HG03432 (cell line): ENCODE data around the gene GOPC.

Experiments used
- ATAC-seq: cut with Tn5 transposase; IDR thresholded peaks from one replicate; pipeline ENCODE4 v1.9.1; 2021; ENCODE audit warnings: mild to moderate bottlenecking, moderate library complexity; ENCODE audit not compliant: unreplicated experiment

Gene GOPC

GRCh38 chr6:117550078-117550600 lies 52.2 kb downstream of the GOPC start:
- ATAC-seq: no peak

GRCh38 chr6:117549611-117550010 lies 52.7 kb downstream of the GOPC start:
- ATAC-seq: no peak

- no peak for ATAC-seq
These were observed 53.5 kb downstream of the GOPC start for GRCh38 chr6:117548797-117549301.

- ATAC-seq: peak; percentile 64
These were observed 54.4 kb downstream of the GOPC start for GRCh38 chr6:117547688-117548621.

GRCh38 chr6:117546674-117547073 lies 55.6 kb downstream of the GOPC start:
- ATAC-seq: no peak

- no peak for ATAC-seq
These were observed 57.1 kb downstream of the GOPC start for GRCh38 chr6:117545161-117545595.

DNA sequence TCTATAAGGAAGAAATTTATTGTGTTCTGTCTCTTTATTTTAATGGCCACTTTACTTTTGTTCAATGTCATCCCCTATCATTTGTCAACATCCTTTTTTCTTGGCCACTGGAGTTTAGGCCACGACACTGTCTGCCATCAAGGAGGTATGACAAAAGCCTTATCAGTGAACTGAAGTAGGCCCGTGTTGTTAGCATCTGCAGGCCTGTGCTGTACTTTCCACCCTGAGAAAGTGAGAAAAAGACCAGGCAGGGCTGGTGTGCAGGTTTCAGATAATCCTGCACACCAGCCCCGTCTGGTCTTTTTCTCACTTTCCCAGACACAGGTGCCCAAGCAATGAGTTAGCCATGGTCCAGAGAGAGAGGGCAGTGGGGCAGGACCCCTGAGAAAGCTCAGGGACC lies 57.6 kb downstream of the GOPC start:
- ATAC-seq: no peak

DNA sequence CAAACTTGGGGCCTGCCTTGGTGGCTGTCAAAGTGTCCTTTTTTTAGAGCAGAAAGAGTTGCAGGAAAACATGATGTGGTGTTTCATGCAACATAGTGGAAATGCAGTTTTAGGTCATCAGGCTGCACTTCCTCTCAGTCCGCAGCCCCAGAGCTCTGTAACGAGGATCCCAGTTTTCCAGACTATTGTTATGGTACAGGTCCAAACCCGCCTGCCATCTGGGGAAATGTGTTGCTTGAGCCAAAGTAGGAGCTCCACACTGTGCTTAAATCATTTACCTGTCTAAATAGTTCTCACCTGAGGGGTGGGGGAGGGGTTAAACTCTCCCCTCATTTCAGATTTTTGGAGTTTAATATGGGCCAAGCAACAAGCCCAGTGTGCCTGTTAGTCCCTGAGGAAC lies 59.8 kb downstream of the GOPC start:
- no peak for ATAC-seq

GRCh38 chr6:117540670-117541069 lies 61.6 kb downstream of the GOPC start:
- ATAC-seq: no peak

- no peak for ATAC-seq
These were observed 63.7 kb downstream of the GOPC start for GRCh38 chr6:117538615-117539014.

GRCh38 chr6:117536317-117536716 lies 66.0 kb downstream of the GOPC start:
- no peak for ATAC-seq

GRCh38 chr6:117534974-117535373 lies 67.3 kb downstream of the GOPC start:
- no peak for ATAC-seq

GRCh38 chr6:117533775-117534174 lies 68.5 kb downstream of the GOPC start:
- ATAC-seq: no peak

DNA sequence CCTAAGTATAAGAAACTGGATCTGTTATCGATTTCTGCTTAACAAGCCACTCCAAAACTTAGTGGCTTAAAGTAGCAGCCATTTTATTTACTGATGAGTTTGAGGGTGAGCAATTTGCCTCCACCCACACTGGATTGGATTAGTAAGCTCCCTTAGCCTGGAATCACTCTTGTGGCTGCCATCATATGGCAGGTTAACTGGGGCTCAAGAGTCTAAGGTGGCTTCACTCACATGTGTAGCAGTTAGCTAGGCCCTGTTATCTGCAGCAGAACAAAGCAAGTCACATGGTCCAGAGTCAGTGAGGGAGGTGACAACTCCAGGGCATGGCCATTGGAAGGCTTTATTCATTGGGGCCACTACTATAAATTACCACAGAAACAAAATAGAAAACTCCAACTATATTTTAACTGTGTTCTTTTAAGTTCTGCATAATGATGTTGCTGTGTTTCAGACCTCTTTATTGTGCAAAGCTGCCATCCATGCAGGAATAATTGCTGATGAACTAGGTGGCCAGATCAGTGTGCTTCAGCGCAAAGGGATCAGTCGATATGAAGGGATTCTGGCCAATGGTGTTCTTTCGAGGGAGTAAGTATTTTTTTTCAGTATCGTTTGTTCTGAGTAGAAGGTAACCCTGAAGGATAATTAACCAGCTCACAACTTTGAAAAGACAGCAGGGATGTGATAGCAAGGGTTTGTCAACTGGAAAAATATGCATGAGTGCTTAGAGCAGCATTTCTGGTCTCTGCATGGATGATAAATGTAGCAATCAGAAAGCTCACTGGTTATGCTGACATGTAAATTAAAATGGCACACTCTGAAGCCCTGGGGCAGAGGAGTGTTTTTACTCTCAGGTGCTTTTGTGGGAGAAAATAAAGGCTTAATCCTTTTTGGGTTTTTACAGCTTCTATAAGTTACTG lies 70.2 kb downstream of the GOPC start:
- no peak for ATAC-seq

DNA sequence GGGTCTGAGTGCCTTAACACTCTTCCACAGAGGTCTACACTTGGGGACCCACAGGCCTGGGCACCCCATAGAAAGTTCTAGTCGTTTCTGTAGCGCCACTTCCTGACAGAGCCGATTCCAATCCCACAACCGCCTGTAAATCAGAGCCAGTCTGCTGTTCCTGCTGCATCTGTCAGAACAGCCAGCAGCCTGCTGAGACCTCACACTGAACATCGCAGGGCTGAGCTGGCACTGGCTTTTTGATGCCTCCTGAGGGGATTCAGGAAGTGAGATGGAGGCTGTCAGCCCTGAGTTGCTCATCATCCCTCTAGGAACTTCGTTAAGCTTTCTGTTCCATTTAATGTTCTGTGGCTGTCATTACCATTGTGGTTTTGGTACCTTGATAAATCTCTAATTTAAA lies 71.0 kb downstream of the GOPC start:
- no peak for ATAC-seq

GRCh38 chr6:117530467-117531242 lies 71.7 kb downstream of the GOPC start:
- ATAC-seq: no peak

DNA sequence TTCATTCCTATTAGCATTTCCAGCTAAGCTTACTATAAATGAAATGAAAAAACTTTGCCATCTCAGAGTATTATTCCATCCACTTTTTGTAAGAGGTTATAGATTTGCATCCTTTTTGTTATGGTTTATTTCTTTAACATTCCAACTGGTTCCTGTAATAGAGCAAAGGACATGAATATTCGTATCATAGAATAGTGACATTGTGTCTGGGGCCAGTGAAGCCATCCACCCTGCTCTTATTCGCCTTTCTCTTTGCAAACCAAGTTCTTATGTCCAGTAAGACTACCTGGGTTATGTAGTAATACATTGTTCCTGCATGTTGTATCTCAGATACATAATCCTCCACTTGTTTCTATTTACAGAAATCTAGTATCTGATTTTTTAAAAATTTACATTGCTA lies 76.7 kb downstream of the GOPC start:
- ATAC-seq: no peak

DNA sequence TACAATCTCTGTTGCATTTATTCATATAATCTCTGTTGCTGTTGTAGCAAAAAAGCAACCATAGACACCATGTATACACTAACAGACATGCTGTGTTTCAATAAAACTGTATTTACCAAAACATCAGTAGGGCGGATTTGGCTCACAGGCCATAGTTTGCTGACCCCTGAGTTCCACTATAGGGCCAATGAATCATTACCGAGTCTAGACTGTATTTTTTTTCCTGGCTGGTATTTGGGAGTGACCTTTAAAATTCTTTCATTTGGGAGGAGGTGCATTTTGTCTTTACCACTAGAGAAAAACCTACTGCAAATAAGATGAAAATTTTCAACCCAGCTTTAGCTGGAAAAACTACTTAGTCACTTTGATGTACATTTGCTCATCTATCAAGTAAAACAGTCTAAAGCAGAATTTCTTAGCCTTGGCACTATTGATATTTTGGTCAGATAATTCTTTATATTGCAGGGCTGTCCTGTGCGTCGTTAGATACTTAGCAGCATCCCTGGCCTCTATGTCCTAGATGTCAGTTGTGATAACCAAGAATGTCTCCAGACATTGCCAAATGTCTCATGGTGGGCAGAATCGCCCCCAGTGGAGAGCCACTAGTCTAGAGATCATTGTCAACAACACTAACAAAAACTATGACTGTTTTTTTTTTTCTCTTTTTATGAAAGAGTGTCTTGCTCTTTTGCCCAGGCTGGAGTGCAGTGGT lies 80.4 kb downstream of the GOPC start:
- ATAC-seq: no peak

- ATAC-seq: no peak
These were observed 81.5 kb downstream of the GOPC start for GRCh38 chr6:117520603-117521395.
